Measurements from ENCODE around the gene RAC3. TPM values are rescaled to one million over a fixed set of nuclear protein-coding genes. Genes with fewer than 3 reads are reported as not detected.

Gene RAC3
- total RNA-seq, 1 experiment from 2014 or later = 24.8 TPM

GRCh38 chr17:82018989-82019689, 12.3 kb upstream of the RAC3 start:
- no TSS peak for BruUV-seq (replicated peaks)
- H3K9me3 ChIP-seq (ENCODE audit: low read depth, low read length, poor library complexity, severe bottlenecking) = no peaks in the 10 kb centered on the region
- CTCF ChIA-PET = interaction anchor here (0.5 to 4.1 kb wide), 4 partner anchors 12 to 60 kb away, joined by 3 to 23 read pairs (median 6); no protein-coding TSS in a partner anchor
- H3K27me3 ChIP-seq (replicated peaks; ENCODE audit: insufficient read depth, low read depth, low read length, poor library complexity) = no peaks in the 10 kb centered on the region
- DNase-seq (ENCODE audit: low spot score) = no peak
- no peak overlapping the region for H3K27ac ChIP-seq (ENCODE audit: low read depth, low read length, poor library complexity, severe bottlenecking)
- TF ChIP-seq EZH2 (IDR thresholded peaks at IDR 0.05; ENCODE audit: borderline replicate concordance, low read depth, low read length, poor library complexity, severe bottlenecking) = no peak
- TF ChIP-seq, protein P1, sequence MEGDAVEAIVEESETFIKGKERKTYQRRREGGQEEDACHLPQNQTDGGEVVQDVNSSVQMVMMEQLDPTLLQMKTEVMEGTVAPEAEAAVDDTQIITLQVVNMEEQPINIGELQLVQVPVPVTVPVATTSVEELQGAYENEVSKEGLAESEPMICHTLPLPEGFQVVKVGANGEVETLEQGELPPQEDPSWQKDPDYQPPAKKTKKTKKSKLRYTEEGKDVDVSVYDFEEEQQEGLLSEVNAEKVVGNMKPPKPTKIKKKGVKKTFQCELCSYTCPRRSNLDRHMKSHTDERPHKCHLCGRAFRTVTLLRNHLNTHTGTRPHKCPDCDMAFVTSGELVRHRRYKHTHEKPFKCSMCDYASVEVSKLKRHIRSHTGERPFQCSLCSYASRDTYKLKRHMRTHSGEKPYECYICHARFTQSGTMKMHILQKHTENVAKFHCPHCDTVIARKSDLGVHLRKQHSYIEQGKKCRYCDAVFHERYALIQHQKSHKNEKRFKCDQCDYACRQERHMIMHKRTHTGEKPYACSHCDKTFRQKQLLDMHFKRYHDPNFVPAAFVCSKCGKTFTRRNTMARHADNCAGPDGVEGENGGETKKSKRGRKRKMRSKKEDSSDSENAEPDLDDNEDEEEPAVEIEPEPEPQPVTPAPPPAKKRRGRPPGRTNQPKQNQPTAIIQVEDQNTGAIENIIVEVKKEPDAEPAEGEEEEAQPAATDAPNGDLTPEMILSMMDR (conservative IDR thresholded peaks at IDR 0.05; ENCODE audit: low read depth, low read length) = no peak
- intact Hi-C loops (cut with micrococcal nuclease; ENCODE audit: unreplicated experiment) = no loop called here
- no peak overlapping the region for H3K4me3 ChIP-seq (ENCODE audit: low read depth, low read length, poor library complexity, severe bottlenecking)
- peaks cover 26% of the 10 kb centered on the region for H3K4me1 ChIP-seq (ENCODE audit: insufficient read depth, low read length, poor library complexity, severe bottlenecking)
- POLR2A ChIA-PET (ENCODE audit: low non-redundant PET) = no interaction called here
- peaks cover 8% of the 10 kb centered on the region for H3K36me3 ChIP-seq (ENCODE audit: insufficient read depth, low read length, poor library complexity, severe bottlenecking)

DNA sequence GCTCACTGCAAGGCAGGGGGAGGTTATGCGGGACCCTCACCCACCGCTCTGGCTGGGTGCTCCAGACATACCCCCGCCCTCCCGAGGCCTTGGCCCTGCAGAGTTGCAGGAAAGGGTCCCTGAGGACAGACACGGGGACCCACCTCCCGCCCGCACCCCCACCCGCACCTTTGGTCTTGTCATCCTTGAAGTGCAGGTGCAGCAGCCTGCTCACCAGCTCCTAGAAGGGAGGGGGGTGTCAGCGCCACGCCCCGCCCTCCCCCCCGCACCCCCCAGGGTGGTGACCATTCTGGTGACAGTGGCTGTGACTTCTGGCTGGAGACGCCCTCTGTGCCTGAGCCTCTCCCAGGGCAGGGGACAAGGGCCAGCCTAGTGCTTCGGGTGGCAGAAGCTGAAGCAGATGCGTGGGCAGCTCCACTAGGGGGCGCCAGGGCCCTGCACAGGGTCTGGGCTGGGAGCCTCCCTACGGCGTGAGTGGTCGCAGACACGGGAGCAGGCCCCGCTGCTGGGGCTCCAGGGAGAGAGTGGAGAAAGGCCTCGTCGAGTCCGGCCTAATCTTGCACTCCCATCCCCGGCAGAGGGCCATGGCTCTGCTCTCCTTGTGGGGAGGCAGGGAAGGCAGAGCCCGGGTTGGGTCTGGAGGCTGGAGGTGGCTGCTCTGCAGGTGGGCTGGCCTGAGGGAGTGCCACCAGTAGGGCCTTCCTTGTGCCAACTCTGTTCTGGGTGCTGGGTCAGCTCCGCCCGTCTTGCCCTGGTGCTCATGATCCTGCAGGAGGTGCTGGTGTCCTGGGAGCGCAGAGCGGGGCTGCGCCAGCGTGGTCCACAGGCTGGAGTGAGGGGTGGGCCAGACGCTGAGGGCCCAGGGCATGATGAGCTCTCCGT, 11.5 kb upstream of the RAC3 start:
- BruUV-seq (replicated peaks) = no TSS peak
- no peak overlapping the region for H3K4me3 ChIP-seq (ENCODE audit: low read depth, low read length, poor library complexity, severe bottlenecking)
- CTCF ChIA-PET = interaction anchor here (0.5 to 4.1 kb wide), 6 partner anchors 11 to 1151 kb away, joined by 3 to 23 read pairs (median 4); no protein-coding TSS in a partner anchor
- H3K36me3 ChIP-seq (ENCODE audit: insufficient read depth, low read length, poor library complexity, severe bottlenecking) = peaks cover 8% of the 10 kb centered on the region
- DNase-seq (ENCODE audit: low spot score) = peak; percentile 72
- H3K9me3 ChIP-seq (ENCODE audit: low read depth, low read length, poor library complexity, severe bottlenecking) = no peaks in the 10 kb centered on the region
- H3K27me3 ChIP-seq (replicated peaks; ENCODE audit: insufficient read depth, low read depth, low read length, poor library complexity) = no peaks in the 10 kb centered on the region
- TF ChIP-seq, protein P1 (conservative IDR thresholded peaks at IDR 0.05; ENCODE audit: low read depth, low read length) = peak; percentile 90
- TF ChIP-seq EZH2 (IDR thresholded peaks at IDR 0.05; ENCODE audit: borderline replicate concordance, low read depth, low read length, poor library complexity, severe bottlenecking) = no peak
- no peak overlapping the region for H3K27ac ChIP-seq (ENCODE audit: low read depth, low read length, poor library complexity, severe bottlenecking)
- POLR2A ChIA-PET (ENCODE audit: low non-redundant PET) = no interaction called here
- H3K4me1 ChIP-seq (ENCODE audit: insufficient read depth, low read length, poor library complexity, severe bottlenecking) = peaks cover 24% of the 10 kb centered on the region
- intact Hi-C loops (cut with micrococcal nuclease; ENCODE audit: unreplicated experiment) = loop anchor here (5.0 kb wide), 1 partner anchor 63 kb away; no protein-coding TSS in a partner anchor

DNA sequence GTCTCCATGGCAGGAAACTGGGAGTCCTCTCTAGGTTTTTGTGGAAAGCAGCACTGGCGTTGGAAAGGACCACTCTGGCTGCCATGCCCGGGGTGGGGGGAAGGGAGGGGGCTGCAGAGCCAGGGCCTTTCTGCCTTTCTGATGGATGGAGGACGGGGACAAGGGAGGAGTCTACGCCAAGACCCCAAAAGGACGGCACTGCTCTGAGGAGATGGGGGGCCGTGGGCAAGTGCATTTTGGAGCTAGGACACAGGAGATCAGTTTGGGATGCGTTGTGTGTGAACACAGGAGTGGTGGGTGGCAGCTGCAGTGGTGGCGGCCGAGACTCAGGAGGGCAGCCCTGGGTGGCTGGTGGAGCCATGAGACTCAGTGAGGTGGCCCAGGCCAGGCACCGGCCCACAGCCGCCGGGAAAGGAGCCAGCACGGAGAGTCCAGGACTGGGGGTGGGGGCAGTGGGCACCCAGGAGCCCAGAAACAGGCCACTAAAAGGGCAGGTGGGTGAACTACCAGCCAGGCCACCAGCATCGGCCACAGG, 10.8 kb upstream of the RAC3 start:
- no peak for TF ChIP-seq EZH2 (IDR thresholded peaks at IDR 0.05; ENCODE audit: borderline replicate concordance, low read depth, low read length, poor library complexity, severe bottlenecking)
- TF ChIP-seq, protein P1 (conservative IDR thresholded peaks at IDR 0.05; ENCODE audit: low read depth, low read length) = no peak
- peaks cover 20% of the 10 kb centered on the region for H3K4me1 ChIP-seq (ENCODE audit: insufficient read depth, low read length, poor library complexity, severe bottlenecking)
- no TSS peak for BruUV-seq (replicated peaks)
- intact Hi-C loops (cut with micrococcal nuclease; ENCODE audit: unreplicated experiment) = loop anchor here (5.0 kb wide), 1 partner anchor 63 kb away; no protein-coding TSS in a partner anchor
- no peaks in the 10 kb centered on the region for H3K9me3 ChIP-seq (ENCODE audit: low read depth, low read length, poor library complexity, severe bottlenecking)
- no peak overlapping the region for H3K4me3 ChIP-seq (ENCODE audit: low read depth, low read length, poor library complexity, severe bottlenecking)
- H3K27me3 ChIP-seq (replicated peaks; ENCODE audit: insufficient read depth, low read depth, low read length, poor library complexity) = no peaks in the 10 kb centered on the region
- ChIA-PET CTCF (interaction anchor here (0.7 to 4.1 kb wide), 5 partner anchors 10 to 61 kb away, joined by 3 to 23 read pairs (median 4); no protein-coding TSS in a partner anchor), POLR2A (ENCODE audit: low non-redundant PET) (no interaction called here)
- H3K36me3 ChIP-seq (ENCODE audit: insufficient read depth, low read length, poor library complexity, severe bottlenecking) = peaks cover 8% of the 10 kb centered on the region
- DNase-seq (ENCODE audit: low spot score) = no peak
- no peak overlapping the region for H3K27ac ChIP-seq (ENCODE audit: low read depth, low read length, poor library complexity, severe bottlenecking)
